SK-N-SH (cell line): ENCODE data around the gene SCGB1C1. TPM values are rescaled to one million over a fixed set of nuclear protein-coding genes. Genes with fewer than 3 reads are reported as not detected.

Source experiments
- CTCF ChIA-PET: fragments of 300-600, 350-600 bp; formaldehyde crosslinking; extraction: SDS; loops from one replicate; lab custom pipeline; 2021; lab: Yijun Ruan, JAX
- POLR2A ChIA-PET: fragments of 350-600 bp; sonication (Branson Sonifier 250); formaldehyde crosslinking; extraction: SDS; loops from one replicate; lab custom pipeline; 2020; ENCODE audit warnings: antibody characterized with exemption, inconsistent platforms; lab: Yijun Ruan, JAX
- DNase-seq: peaks from one replicate; pipeline ENCODE4 v3.0.0; 2012
- H2AFZ ChIP-seq: fragments of 200-600 bp; sonication (generic); 2 replicates; pipeline ENCODE4 v1.8.1; 2016; ENCODE audit warnings: antibody characterized with exemption, mild to moderate bottlenecking, low read depth
- H3F3A ChIP-seq: fragments of 200-600 bp; sonication (generic); replicated peaks from 2 replicates; pipeline ENCODE3; 2016; ENCODE audit warnings: antibody characterized with exemption, mild to moderate bottlenecking; ENCODE audit not compliant: insufficient read depth
- H3K27ac ChIP-seq, 2 experiments: fragments of 200-500 bp in 1 of 2; fragments of 200-600 bp in 1 of 2; sonication (Bioruptor generic) in 1 of 2; sonication (generic), shearing (Covaris generic) in 1 of 2; 2 replicates each; pipeline versions ENCODE4 v1.5.1 to v1.6.1; 2014 to 2016; ENCODE audit warnings: low read depth in 2 of 2, inconsistent platforms in 1 of 2, low read length in 1 of 2, mild to moderate bottlenecking in 1 of 2, mixed read lengths in 1 of 2
- H3K27me3 ChIP-seq: fragments of 200-600 bp; sonication (generic), shearing (Covaris generic); 2 replicates; pipeline ENCODE4 v1.6.1; 2016; ENCODE audit warnings: mixed run types; ENCODE audit not compliant: insufficient read depth
- H3K36me3 ChIP-seq, 2 experiments: fragments of 200-500 bp in 1 of 2; fragments of 200-600 bp in 1 of 2; sonication (Bioruptor generic) in 1 of 2; sonication (generic) in 1 of 2; replicated peaks in 1 of 2; 2 replicates each; pipeline versions ENCODE3 to v1.5.1; 2014 to 2016; ENCODE audit warnings: low read length in 1 of 2, mild to moderate bottlenecking in 1 of 2; ENCODE audit not compliant: insufficient read depth in 2 of 2, control insufficient read depth in 1 of 2
- H3K4me1 ChIP-seq, 2 experiments: fragments of 200-500 bp in 1 of 2; fragments of 200-600 bp in 1 of 2; sonication (Bioruptor generic) in 1 of 2; sonication (generic), shearing (Covaris generic) in 1 of 2; 2 replicates each; pipeline versions ENCODE4 v1.5.1 to v1.6.1; 2014 to 2016; ENCODE audit warnings: low read depth in 1 of 2, low read length in 1 of 2, mixed run types in 1 of 2; ENCODE audit not compliant: insufficient read depth in 2 of 2, control insufficient read depth in 1 of 2
- H3K4me2 ChIP-seq: fragments of 200-600 bp; sonication (generic), shearing (Covaris generic); 2 replicates; pipeline ENCODE4 v1.6.1; 2017; ENCODE audit warnings: mixed run types
- H3K4me3 ChIP-seq, 2 experiments: fragments of 200-500 bp in 1 of 2; fragments of 200-600 bp in 1 of 2; sonication (Bioruptor generic) in 1 of 2; sonication (generic), shearing (Covaris generic) in 1 of 2; 2 replicates each; pipeline versions ENCODE4 v1.5.1 to v1.8.1; 2014 to 2016; ENCODE audit warnings: low read depth in 2 of 2, inconsistent platforms in 1 of 2, low read length in 1 of 2, mild to moderate bottlenecking in 1 of 2, mixed read lengths in 1 of 2, moderate library complexity in 1 of 2
- H3K79me2 ChIP-seq: fragments of 200-600 bp; sonication (generic); 2 replicates; pipeline ENCODE4 v1.8.1; 2017; ENCODE audit warnings: mild to moderate bottlenecking; ENCODE audit not compliant: insufficient read depth
- H3K9ac ChIP-seq: fragments of 200-600 bp; sonication (generic); 2 replicates; pipeline ENCODE4 v1.6.1; 2017; ENCODE audit warnings: mixed run types
- H3K9me2 ChIP-seq: fragments of 200-600 bp; sonication (generic); 2 replicates; pipeline ENCODE4 v1.6.1; 2017; ENCODE audit warnings: mixed run types
- H3K9me3 ChIP-seq: fragments of 200-600 bp; sonication (generic); 2 replicates; pipeline ENCODE4 v1.6.1; 2017; ENCODE audit warnings: mixed run types, mild to moderate bottlenecking, moderate library complexity
- H4K20me1 ChIP-seq: fragments of 200-600 bp; sonication (generic); 2 replicates; pipeline ENCODE4 v1.6.1; 2017; ENCODE audit warnings: mild to moderate bottlenecking, mixed run types; ENCODE audit not compliant: insufficient read depth
- EP300 ChIP-seq, 2 experiments: IDR thresholded peaks; 2 replicates each; pipeline versions ENCODE4 v1.4.0 to v1.6.1; 2012; ENCODE audit warnings: borderline replicate concordance in 1 of 2, low read depth in 1 of 2, low read length in 1 of 2
- FOSL2 ChIP-seq: IDR thresholded peaks from 2 replicates; pipeline ENCODE4 v1.4.0; 2012; ENCODE audit warnings: low read depth, mild to moderate bottlenecking, moderate library complexity, borderline replicate concordance
- FOXM1 ChIP-seq: IDR thresholded peaks from 2 replicates; pipeline ENCODE4 v1.4.0; 2012; ENCODE audit warnings: low read depth, mild to moderate bottlenecking
- GATA2 ChIP-seq: sonication (generic); formaldehyde crosslinking; IDR thresholded peaks from 2 replicates; pipeline ENCODE4 v1.5.0; 2020; ENCODE audit warnings: mild to moderate bottlenecking, missing genetic modification reagents
- JUND ChIP-seq: IDR thresholded peaks from 2 replicates; pipeline ENCODE4 v1.4.0; 2012
- MXI1 ChIP-seq: IDR thresholded peaks from 2 replicates; pipeline ENCODE4 v1.6.1; 2012; ENCODE audit warnings: mild to moderate bottlenecking, low read depth, low read length, improper control_type of control experiment
- NRF1 ChIP-seq: IDR thresholded peaks from 2 replicates; pipeline ENCODE4 v1.6.1; 2012; ENCODE audit warnings: low read depth, mild to moderate bottlenecking, low read length
- RFX5 ChIP-seq: IDR thresholded peaks from 2 replicates; pipeline ENCODE4 v1.6.1; 2012; ENCODE audit warnings: mild to moderate bottlenecking, improper control_type of control experiment, low read length
- RXRA ChIP-seq: IDR thresholded peaks from 2 replicates; pipeline ENCODE4 v1.4.0; 2012; ENCODE audit warnings: low read depth, mild to moderate bottlenecking, borderline replicate concordance
- SIN3A ChIP-seq: IDR thresholded peaks from 2 replicates; pipeline ENCODE4 v1.6.1; 2012; ENCODE audit warnings: low read depth, mild to moderate bottlenecking, low read length, moderate library complexity, borderline replicate concordance
- WGBS: methylation state at CpG from one replicate; pipeline ENCODE4 v1.1.6; 2017; ENCODE audit warnings: low lambda C conversion rate; 5-methylcytosine and 5-hydroxymethylcytosine counted together
- polyA plus RNA-seq, 3 experiments: library from polyadenylated mRNA; depleted of rRNA; stranded (reverse); fragments of >200 nt; gene quantifications; 2 replicates each; pipeline ENCODE4 v1.2.3, GENCODE V29; 2012
- TF ChIP-seq, protein P1 (sequence below): IDR thresholded peaks from 2 replicates; pipeline ENCODE4 v1.4.0; 2012; ENCODE audit warnings: low read depth
- TF ChIP-seq, protein P2 (sequence below): IDR thresholded peaks from 2 replicates; pipeline ENCODE4 v1.4.0; 2012; ENCODE audit warnings: low read depth, borderline replicate concordance
- TF ChIP-seq, protein P3 (sequence below): fragments of 200-600 bp; sonication (generic); IDR thresholded peaks from 2 replicates; pipeline ENCODE4 v1.6.1; 2017; ENCODE audit warnings: antibody characterized with exemption, mild to moderate bottlenecking, moderate library complexity
- TF ChIP-seq, protein P4 (sequence below): IDR thresholded peaks from 2 replicates; pipeline ENCODE4 v1.6.1; 2012; ENCODE audit warnings: mild to moderate bottlenecking, low read depth, low read length, moderate library complexity

The SCGB1C1 gene
- polyA plus RNA-seq, 1 of the 3 experiments (the other 2 are of a cell fraction) = not detected

DNA sequence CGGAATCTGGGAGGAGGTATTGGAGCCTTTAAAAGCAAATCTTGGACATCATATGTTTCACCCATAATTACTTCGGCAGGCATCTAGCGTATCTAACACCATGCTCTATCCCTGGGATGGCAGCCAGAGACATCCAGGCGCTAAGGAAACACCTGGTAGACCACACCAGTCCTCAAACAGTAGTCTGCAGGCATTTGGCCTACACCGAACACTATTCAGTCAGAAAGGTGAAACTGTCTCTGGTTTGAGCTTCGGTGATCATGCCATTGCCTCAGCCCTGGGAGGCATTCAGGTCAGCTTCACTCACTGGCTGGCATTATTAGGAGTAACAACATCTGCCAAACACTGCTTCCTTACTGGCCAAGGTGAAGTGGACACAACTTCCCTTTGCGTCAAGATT, 31.5 kb downstream of the SCGB1C1 start:
- no peaks in the 10 kb centered on the region for H3K4me1 ChIP-seq
- H3F3A ChIP-seq = no peaks in the 10 kb centered on the region
- peaks cover 15% of the 10 kb centered on the region for H3K79me2 ChIP-seq
- POLR2A ChIA-PET = no interaction called here
- peaks cover 0 to 4% of the 10 kb centered on the region in 2 experiments for H3K36me3 ChIP-seq
- no peaks in the 10 kb centered on the region for H3K9me2 ChIP-seq
- H3K4me2 ChIP-seq = no peak overlapping the region
- CTCF ChIA-PET = no interaction called here
- no peaks in the 10 kb centered on the region for H3K27me3 ChIP-seq
- no peak for DNase-seq
- H3K27ac ChIP-seq = no peak overlapping the region
- no peak for TF ChIP-seq JUND
- TF ChIP-seq RFX5 = no peak
- TF ChIP-seq FOXM1 = no peak
- no peak for TF ChIP-seq FOSL2
- TF ChIP-seq GATA2 = no peak
- no peak for TF ChIP-seq EP300 (IDR thresholded peaks at IDR 0.05; ENCODE audit: borderline replicate concordance in 1 of 2, low read depth in 1 of 2, low read length in 1 of 2)
- no peaks in the 10 kb centered on the region; the same call in 1 of the 2 replicates for H4K20me1 ChIP-seq
- no peak overlapping the region for H2AFZ ChIP-seq
- WGBS = 87% methylated on average over 7 of the region's 7 CpGs
- H3K9ac ChIP-seq = no peak overlapping the region
- no peaks in the 10 kb centered on the region for H3K9me3 ChIP-seq
- no peak overlapping the region for H3K4me3 ChIP-seq

DNA sequence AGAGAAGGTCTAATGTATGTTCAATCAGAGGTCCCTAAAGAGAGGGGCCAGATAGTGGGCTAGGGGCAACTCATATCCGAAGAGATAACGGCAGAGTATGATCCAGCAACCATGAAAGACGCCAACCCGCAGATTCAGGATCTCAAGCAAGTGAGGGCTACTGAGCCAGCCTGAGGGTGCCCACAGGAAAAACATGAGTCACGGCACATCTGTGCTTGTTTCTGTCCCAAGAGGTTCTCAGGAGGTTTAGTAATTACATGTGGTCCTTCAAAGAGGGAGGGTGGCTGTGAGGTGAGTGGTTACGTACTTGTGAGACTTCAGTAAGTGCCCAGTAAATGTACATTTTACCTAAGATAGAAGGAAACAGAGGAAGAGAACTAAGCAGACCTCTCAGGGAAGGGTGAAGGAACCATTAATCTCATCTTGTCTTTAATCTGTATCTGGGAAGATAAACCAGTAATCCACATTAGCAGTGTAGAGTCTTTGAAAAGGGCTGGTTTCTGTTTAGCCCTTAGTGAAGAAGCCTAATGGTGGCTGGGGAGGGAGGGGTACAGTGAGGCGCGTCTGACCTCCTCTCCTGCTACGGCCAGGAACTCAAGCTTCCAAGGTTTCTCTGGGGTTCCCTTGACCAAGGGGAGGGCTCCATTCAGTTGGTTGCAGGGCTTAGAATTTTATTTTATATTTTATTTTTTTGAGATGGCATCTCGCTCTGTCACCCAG, 33.0 kb downstream of the SCGB1C1 start:
- peaks cover 18% of the 10 kb centered on the region for H3K79me2 ChIP-seq
- no peak for TF ChIP-seq RXRA

DNA sequence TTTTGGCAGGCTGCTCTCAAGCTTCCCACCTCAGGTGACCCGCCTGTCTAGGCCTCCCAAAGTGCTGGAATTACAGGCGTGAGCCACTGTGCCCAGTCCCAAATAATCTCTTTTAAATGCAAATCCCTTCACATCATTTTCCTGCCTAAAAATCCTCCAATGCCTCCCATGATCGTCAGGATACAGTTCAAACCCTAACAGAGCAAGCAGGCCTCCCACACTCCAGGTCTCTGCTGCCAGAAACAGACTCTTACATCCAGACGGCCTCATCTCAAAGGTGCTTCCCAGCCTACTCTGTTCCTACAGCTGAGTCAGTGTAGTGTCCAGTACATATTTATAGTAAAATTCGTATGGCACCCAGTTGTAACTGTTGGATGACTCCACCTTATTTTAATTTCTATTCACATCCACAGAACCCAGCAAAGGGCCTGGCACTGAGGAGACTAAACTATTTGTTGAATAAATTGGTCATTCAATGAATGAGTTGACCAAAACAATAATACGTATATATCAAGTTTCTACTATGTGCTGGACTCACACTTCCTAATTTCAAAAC, 35.0 kb downstream of the SCGB1C1 start:
- DNase-seq = no peak
- ChIA-PET CTCF (interaction anchor here (6.1 kb wide), 1 partner anchor 23 kb away, joined by 20 read pairs; no protein-coding TSS in a partner anchor), POLR2A (no interaction called here)
- Histone ChIP-seq H3K27ac (no peak overlapping the region), H2AFZ (no peak overlapping the region), H3K9ac (no peak overlapping the region), H3K4me2 (no peak overlapping the region), H3K27me3 (no peaks in the 10 kb centered on the region), H3K9me2 (no peaks in the 10 kb centered on the region), H3K9me3 (no peaks in the 10 kb centered on the region), H3K4me1 (no peaks in the 10 kb centered on the region), H3K36me3 (no peaks in the 10 kb centered on the region), H3K4me3 (no peak overlapping the region), H4K20me1 (no peaks in the 10 kb centered on the region; the same call in 1 of the 2 replicates), H3K79me2 (peaks cover 22% of the 10 kb centered on the region), H3F3A (no peaks in the 10 kb centered on the region)
- 91% methylated on average over 6 of the region's 6 CpGs for WGBS
- TF ChIP-seq, protein P1, sequence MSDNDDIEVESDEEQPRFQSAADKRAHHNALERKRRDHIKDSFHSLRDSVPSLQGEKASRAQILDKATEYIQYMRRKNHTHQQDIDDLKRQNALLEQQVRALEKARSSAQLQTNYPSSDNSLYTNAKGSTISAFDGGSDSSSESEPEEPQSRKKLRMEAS = no peak
- TF ChIP-seq NRF1 = no peak
- TF ChIP-seq RFX5 = no peak
- TF ChIP-seq, protein P2, sequence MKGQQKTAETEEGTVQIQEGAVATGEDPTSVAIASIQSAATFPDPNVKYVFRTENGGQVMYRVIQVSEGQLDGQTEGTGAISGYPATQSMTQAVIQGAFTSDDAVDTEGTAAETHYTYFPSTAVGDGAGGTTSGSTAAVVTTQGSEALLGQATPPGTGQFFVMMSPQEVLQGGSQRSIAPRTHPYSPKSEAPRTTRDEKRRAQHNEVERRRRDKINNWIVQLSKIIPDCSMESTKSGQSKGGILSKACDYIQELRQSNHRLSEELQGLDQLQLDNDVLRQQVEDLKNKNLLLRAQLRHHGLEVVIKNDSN = no peak
- TF ChIP-seq, protein P3, sequence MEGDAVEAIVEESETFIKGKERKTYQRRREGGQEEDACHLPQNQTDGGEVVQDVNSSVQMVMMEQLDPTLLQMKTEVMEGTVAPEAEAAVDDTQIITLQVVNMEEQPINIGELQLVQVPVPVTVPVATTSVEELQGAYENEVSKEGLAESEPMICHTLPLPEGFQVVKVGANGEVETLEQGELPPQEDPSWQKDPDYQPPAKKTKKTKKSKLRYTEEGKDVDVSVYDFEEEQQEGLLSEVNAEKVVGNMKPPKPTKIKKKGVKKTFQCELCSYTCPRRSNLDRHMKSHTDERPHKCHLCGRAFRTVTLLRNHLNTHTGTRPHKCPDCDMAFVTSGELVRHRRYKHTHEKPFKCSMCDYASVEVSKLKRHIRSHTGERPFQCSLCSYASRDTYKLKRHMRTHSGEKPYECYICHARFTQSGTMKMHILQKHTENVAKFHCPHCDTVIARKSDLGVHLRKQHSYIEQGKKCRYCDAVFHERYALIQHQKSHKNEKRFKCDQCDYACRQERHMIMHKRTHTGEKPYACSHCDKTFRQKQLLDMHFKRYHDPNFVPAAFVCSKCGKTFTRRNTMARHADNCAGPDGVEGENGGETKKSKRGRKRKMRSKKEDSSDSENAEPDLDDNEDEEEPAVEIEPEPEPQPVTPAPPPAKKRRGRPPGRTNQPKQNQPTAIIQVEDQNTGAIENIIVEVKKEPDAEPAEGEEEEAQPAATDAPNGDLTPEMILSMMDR = no peak
- TF ChIP-seq SIN3A = no peak
- no peak for TF ChIP-seq MXI1
- no peak for TF ChIP-seq FOSL2
- TF ChIP-seq, protein P4, sequence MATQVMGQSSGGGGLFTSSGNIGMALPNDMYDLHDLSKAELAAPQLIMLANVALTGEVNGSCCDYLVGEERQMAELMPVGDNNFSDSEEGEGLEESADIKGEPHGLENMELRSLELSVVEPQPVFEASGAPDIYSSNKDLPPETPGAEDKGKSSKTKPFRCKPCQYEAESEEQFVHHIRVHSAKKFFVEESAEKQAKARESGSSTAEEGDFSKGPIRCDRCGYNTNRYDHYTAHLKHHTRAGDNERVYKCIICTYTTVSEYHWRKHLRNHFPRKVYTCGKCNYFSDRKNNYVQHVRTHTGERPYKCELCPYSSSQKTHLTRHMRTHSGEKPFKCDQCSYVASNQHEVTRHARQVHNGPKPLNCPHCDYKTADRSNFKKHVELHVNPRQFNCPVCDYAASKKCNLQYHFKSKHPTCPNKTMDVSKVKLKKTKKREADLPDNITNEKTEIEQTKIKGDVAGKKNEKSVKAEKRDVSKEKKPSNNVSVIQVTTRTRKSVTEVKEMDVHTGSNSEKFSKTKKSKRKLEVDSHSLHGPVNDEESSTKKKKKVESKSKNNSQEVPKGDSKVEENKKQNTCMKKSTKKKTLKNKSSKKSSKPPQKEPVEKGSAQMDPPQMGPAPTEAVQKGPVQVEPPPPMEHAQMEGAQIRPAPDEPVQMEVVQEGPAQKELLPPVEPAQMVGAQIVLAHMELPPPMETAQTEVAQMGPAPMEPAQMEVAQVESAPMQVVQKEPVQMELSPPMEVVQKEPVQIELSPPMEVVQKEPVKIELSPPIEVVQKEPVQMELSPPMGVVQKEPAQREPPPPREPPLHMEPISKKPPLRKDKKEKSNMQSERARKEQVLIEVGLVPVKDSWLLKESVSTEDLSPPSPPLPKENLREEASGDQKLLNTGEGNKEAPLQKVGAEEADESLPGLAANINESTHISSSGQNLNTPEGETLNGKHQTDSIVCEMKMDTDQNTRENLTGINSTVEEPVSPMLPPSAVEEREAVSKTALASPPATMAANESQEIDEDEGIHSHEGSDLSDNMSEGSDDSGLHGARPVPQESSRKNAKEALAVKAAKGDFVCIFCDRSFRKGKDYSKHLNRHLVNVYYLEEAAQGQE = no peak

More for the DNA sequence above, 33.0 kb downstream of the SCGB1C1 start:
- Histone ChIP-seq H3K9ac (no peak overlapping the region), H3K9me2 (no peaks in the 10 kb centered on the region), H2AFZ (no peak overlapping the region), H3K4me3 (no peak overlapping the region), H3K4me1 (no peaks in the 10 kb centered on the region), H4K20me1 (no peaks in the 10 kb centered on the region; the same call in 1 of the 2 replicates), H3K36me3 (peaks cover 0 to 4% of the 10 kb centered on the region in 2 experiments), H3K9me3 (no peaks in the 10 kb centered on the region), H3K27me3 (no peaks in the 10 kb centered on the region), H3K27ac (no peak overlapping the region), H3K4me2 (no peak overlapping the region), H3F3A (no peaks in the 10 kb centered on the region)
- ChIA-PET POLR2A (no interaction called here), CTCF (interaction anchor here (6.1 kb wide), 1 partner anchor 25 kb away, joined by 20 read pairs; no protein-coding TSS in a partner anchor)
- 98% methylated on average over 9 of the region's 10 CpGs for WGBS
- DNase-seq = no peak
